Adrenal gland (tissue), 12 donors: ENCODE data around the gene CA5A. TPM values are rescaled to one million over a fixed set of nuclear protein-coding genes. Genes with fewer than 3 reads are reported as not detected.

ENCODE experiments used
- DNase-seq, 7 donors: peaks; one replicate each; pipeline ENCODE4 v3.0.0-alpha.2; 2019 to 2020
- H3K27ac ChIP-seq, 5 donors: fragments of 200-600 bp; sonication (generic) in 4 of 5; 1 replicate in 3 of 5; 2 replicates in 2 of 5; pipeline versions ENCODE4 v1.5.1 to v1.8.0; 2016 to 2020; ENCODE audit warnings: mild to moderate bottlenecking in 1 of 5
- H3K27me3 ChIP-seq: fragments of 200-600 bp; 2 replicates; pipeline ENCODE4 v1.8.0; 2021
- H3K36me3 ChIP-seq, 2 donors: fragments of 200-600 bp; replicated peaks in 1 of 2; 1 replicate in 1 of 2; 2 replicates in 1 of 2; pipeline versions ENCODE4 v1.5.1 to v1.8.0; 2018 to 2022
- H3K4me1 ChIP-seq, 2 donors: fragments of 200-600 bp; replicated peaks in 1 of 2; 1 replicate in 1 of 2; 2 replicates in 1 of 2; pipeline versions ENCODE4 v1.5.1 to v1.8.0; 2018 to 2021
- H3K4me3 ChIP-seq, 4 donors: fragments of 200-600 bp; sonication (generic) in 3 of 4; one replicate each; pipeline ENCODE4 v1.5.1; 2016 to 2018
- H3K9me3 ChIP-seq, 3 donors: fragments of 200-600 bp; sonication (generic) in 1 of 3; replicated peaks in 1 of 3; 1 replicate in 2 of 3; 2 replicates in 1 of 3; pipeline versions ENCODE4 v1.5.1 to v1.8.0; 2016 to 2021
- CTCF ChIP-seq, 6 experiments: fragments of 450-650 bp in 4 of 6; fragments of 200-600 bp in 2 of 6; sonication (generic) in 1 of 6; IDR thresholded peaks; 1 replicate in 5 of 6; 2 replicates in 1 of 6; pipeline versions ENCODE4 v1.5.1 to v1.8.0; 2016 to 2021; ENCODE audit warnings: antibody characterized with exemption in 6 of 6, mild to moderate bottlenecking in 2 of 6, moderate library complexity in 1 of 6
- POLR2A ChIP-seq, 2 donors: fragments of 450-650 bp; IDR thresholded peaks; one replicate each; pipeline ENCODE4 v1.6.1; 2017; ENCODE audit warnings: antibody characterized with exemption in 2 of 2, mild to moderate bottlenecking in 2 of 2, moderate library complexity in 1 of 2
- WGBS, 4 donors: extraction: QIAGEN DNeasy Blood & Tissue Kit in 2 of 4; methylation state at CpG; one replicate each; pipeline versions ENCODE4 v1.1.5 to v1.1.7; 2013 to 2017; 5-methylcytosine and 5-hydroxymethylcytosine counted together
- intact Hi-C, 2 donors: fragments of 100-400 bp; cut with DNase I; formaldehyde crosslinking; loops; one replicate each; pipeline versions ENCODE4 v1.14.1 to v1.15.0; 2022 to 2023
- polyA plus RNA-seq, 3 donors: library from polyadenylated mRNA; stranded (reverse); fragments of 200-250 nt in 2 of 3; fragments of 350-450 nt in 1 of 3; fragmentation: Illumina TruSeq in 1 of 3; extraction: RNeasy Lipid Tissue Mini Kit (QIAGEN cat#74804) in 1 of 3; gene quantifications; one replicate each; pipeline ENCODE4 v1.2.3, GENCODE V29; 2013 to 2014
- total RNA-seq, 9 donors: library from RNA; depleted of rRNA in 4 of 9; stranded (reverse); fragments of >200 nt in 4 of 9; fragments of 120-200 nt in 1 of 9; fragmentation: NEBNext Ultra II Directional in 1 of 9; extraction: Animal tissue kit (Norgen Biotek cat#: 25700) in 1 of 9; gene quantifications; one replicate each; pipeline versions ENCODE4 v1.1.0 to v1.2.4, GENCODE V29; 2013 to 2023
- donor health status: healthy with polysubstance abuse.
- donor health status: Bipolar disorder and iron deficiency.
- donor health status: DM: yes; HTN: yes; CAD: no.
- donor health status: DM: no; HTN: no; CAD: no.
- donor health status: DM: no; HTN: no; CAD: no.
- donor health status: DM: yes; HTN: yes; CAD: no.

Gene CA5A
- total and polyA plus RNA-seq, 12 donors, result 0.17 to 0.56 TPM; not detected in 10

- Histone ChIP-seq H3K4me3 (no peak overlapping the region), H3K27me3 (no peaks in the 10 kb centered on the region), H3K4me1 (no peaks in the 10 kb centered on the region), H3K9me3 (no peaks in the 10 kb centered on the region), H3K27ac (no peak overlapping the region), H3K36me3 (peaks cover 0 to 18% of the 10 kb centered on the region in 2 donors)
- intact Hi-C loops, result no loop called here
- 85 to 96% (median 90%) methylated on average over 5 of the region's 5 CpGs for WGBS, 4 donors
- TF ChIP-seq POLR2A (IDR thresholded peaks at IDR 0.05) (no peak), CTCF (IDR thresholded peaks at IDR 0.05) (no peak)
- DNase-seq, result no peak
Measured at GRCh38 chr16:87978127-87978526, 41.8 kb upstream of the CA5A start.

GRCh38 chr16:87976665-87977064 is 40.3 kb upstream of the CA5A start:
- Histone ChIP-seq H3K36me3 (peaks cover 0 to 8% of the 10 kb centered on the region in 2 donors), H3K27ac (no peak overlapping the region), H3K4me3 (no peak overlapping the region)

GRCh38 chr16:87974178-87974577 is 37.8 kb upstream of the CA5A start:
- no peaks in the 10 kb centered on the region for H3K27me3 ChIP-seq
- WGBS, 4 donors, result 82 to 91% (median 85%) methylated on average over 9 of the region's 9 CpGs
- H3K27ac ChIP-seq, result no peak overlapping the region
- no peaks in the 10 kb centered on the region for H3K36me3 ChIP-seq
- no peak overlapping the region for H3K4me3 ChIP-seq
- DNase-seq, result no peak
- intact Hi-C loops, result no loop called here
- TF ChIP-seq CTCF (IDR thresholded peaks at IDR 0.05) (no peak), POLR2A (IDR thresholded peaks at IDR 0.05) (no peak)
- no peaks in the 10 kb centered on the region for H3K4me1 ChIP-seq
- peaks cover 0 to 9% (median 0%) of the 10 kb centered on the region in 3 donors for H3K9me3 ChIP-seq

More at GRCh38 chr16:87976665-87977064, 40.3 kb upstream of the CA5A start:
- Histone ChIP-seq H3K27me3 (no peaks in the 10 kb centered on the region), H3K9me3 (peaks cover 0 to 9% (median 0%) of the 10 kb centered on the region in 3 donors), H3K4me1 (no peaks in the 10 kb centered on the region)
- WGBS, 4 donors, result 60 to 84% (median 74%) methylated on average over 3 of the region's 3 CpGs
- no peak for DNase-seq
- TF ChIP-seq POLR2A (IDR thresholded peaks at IDR 0.05) (no peak), CTCF (IDR thresholded peaks at IDR 0.05) (no peak)
- intact Hi-C loops, result no loop called here

- 76 to 86% (median 79%) methylated on average over 3 of the region's 3 CpGs for WGBS, 4 donors
- Histone ChIP-seq H3K27me3 (no peaks in the 10 kb centered on the region), H3K4me3 (no peak overlapping the region), H3K27ac (no peak overlapping the region), H3K36me3 (no peaks in the 10 kb centered on the region), H3K9me3 (peaks cover 0 to 9% (median 0%) of the 10 kb centered on the region in 3 donors), H3K4me1 (no peaks in the 10 kb centered on the region)
- intact Hi-C loops, result no loop called here
- no peak for TF ChIP-seq CTCF (IDR thresholded peaks at IDR 0.05)
- TF ChIP-seq POLR2A (IDR thresholded peaks at IDR 0.05), result no peak
- DNase-seq, result no peak
Measured at GRCh38 chr16:87973717-87974116, 37.4 kb upstream of the CA5A start.
